ENCODE data around the gene ST6GAL1.
A peak's percentile ranks its signal among the peaks of the same experiment; 100 is the strongest.
"Not testable (repeated sequence)": the region's sequence is repeated elsewhere in the genome, so short reads cannot be mapped to it uniquely, and the experiment has no call there.

Gene ST6GAL1

GRCh38 chr3:186997473-186997939 lies 67.2 kb downstream of the ST6GAL1 start:
- DNase-seq = peak; percentile 9

GRCh38 chr3:186998937-186999368 lies 68.6 kb downstream of the ST6GAL1 start:
- DNase-seq = no peak

- DNase-seq = no peak
Observed at GRCh38 chr3:187000711-187001151, 70.4 kb downstream of the ST6GAL1 start.

GRCh38 chr3:187002915-187003314 lies 72.6 kb downstream of the ST6GAL1 start:
- no peak for DNase-seq

- no peak for DNase-seq
Observed at GRCh38 chr3:187005827-187006481, 75.6 kb downstream of the ST6GAL1 start.

- no peak for DNase-seq
Observed at GRCh38 chr3:187006864-187007630, 76.7 kb downstream of the ST6GAL1 start.

GRCh38 chr3:187010382-187010781 lies 80.1 kb downstream of the ST6GAL1 start:
- not testable (repeated sequence) for DNase-seq

GRCh38 chr3:187011915-187012314 lies 81.6 kb downstream of the ST6GAL1 start:
- DNase-seq = no peak

- DNase-seq = peak; percentile 4
Observed at GRCh38 chr3:187012609-187013051, 82.3 kb downstream of the ST6GAL1 start.

GRCh38 chr3:187013159-187013716 lies 82.9 kb downstream of the ST6GAL1 start:
- peak; percentile 43 for DNase-seq

- no peak for DNase-seq
Observed at GRCh38 chr3:187014417-187014864, 84.1 kb downstream of the ST6GAL1 start.

- no peak for DNase-seq
Observed at GRCh38 chr3:187015903-187016638, 85.7 kb downstream of the ST6GAL1 start.

- DNase-seq = peak; percentile 8
Observed at GRCh38 chr3:187016639-187017345, 86.5 kb downstream of the ST6GAL1 start.

- no peak for DNase-seq
Observed at GRCh38 chr3:187017511-187018230, 87.3 kb downstream of the ST6GAL1 start.

GRCh38 chr3:187019542-187020072 lies 89.3 kb downstream of the ST6GAL1 start:
- no peak for DNase-seq

- no peak for DNase-seq
Observed at GRCh38 chr3:187020376-187020775, 90.0 kb downstream of the ST6GAL1 start.

GRCh38 chr3:187021748-187022402 lies 91.5 kb downstream of the ST6GAL1 start:
- no peak for DNase-seq

- no peak for DNase-seq
Observed at GRCh38 chr3:187022403-187023029, 92.2 kb downstream of the ST6GAL1 start.

GRCh38 chr3:187023340-187023739 lies 93.0 kb downstream of the ST6GAL1 start:
- not testable (repeated sequence) for DNase-seq
